CD4-positive, alpha-beta T cell (primary cell): ENCODE data around the gene APOB. TPM values are rescaled to one million over a fixed set of nuclear protein-coding genes. Genes with fewer than 3 reads are reported as not detected.

Source experiments
- ATAC-seq: fragments of 200-7000 bp; cut with Tn5 transposase; one replicate; pipeline ENCODE4 v1.10.0; 2022; ENCODE audit warnings: mild to moderate bottlenecking; ENCODE audit not compliant: poor library complexity
- CTCF ChIA-PET: fragments of 350-600 bp; sonication (Branson Sonifier 250); formaldehyde crosslinking; loops from one replicate; lab custom pipeline; 2021; ENCODE audit warnings: antibody characterized with exemption, inconsistent platforms; lab: Charles Lee
- POLR2A ChIA-PET: fragments of 350-600 bp; sonication (Branson Sonifier 250); formaldehyde crosslinking; loops from one replicate; lab custom pipeline; 2021; ENCODE audit warnings: antibody characterized with exemption, inconsistent platforms; lab: Charles Lee
- DNase-seq, 14 experiments: peaks; one replicate each; pipeline ENCODE4 v3.0.0-alpha.2; 2013 to 2020; ENCODE audit warnings: mixed read lengths in 2 of 14
- H3K27ac ChIP-seq, 2 donors: one replicate each; pipeline versions ENCODE4 v1.5.1 to v1.7.0; 2013; ENCODE audit warnings: low read length in 2 of 2, low read depth in 1 of 2, mild to moderate bottlenecking in 1 of 2
- H3K27me3 ChIP-seq, 2 experiments: 1 replicate in 1 of 2; 2 replicates in 1 of 2; pipeline versions ENCODE4 v1.6.1 to v1.7.0; 2013; ENCODE audit warnings: low read length in 2 of 2, control low read depth in 1 of 2, mild to moderate bottlenecking in 1 of 2, moderate library complexity in 1 of 2; ENCODE audit not compliant: insufficient read depth in 2 of 2, control insufficient read depth in 1 of 2
- H3K36me3 ChIP-seq: one replicate; pipeline ENCODE4 v1.6.1; 2013; ENCODE audit warnings: low read length, control low read depth; ENCODE audit not compliant: insufficient read depth
- H3K4me1 ChIP-seq: one replicate; pipeline ENCODE4 v1.6.1; 2013; ENCODE audit warnings: low read length, control low read depth; ENCODE audit not compliant: insufficient read depth
- H3K4me3 ChIP-seq: one replicate; pipeline ENCODE4 v1.5.1; 2013; ENCODE audit warnings: mild to moderate bottlenecking, low read length, moderate library complexity
- H3K9me3 ChIP-seq, 2 experiments: 1 replicate in 1 of 2; 2 replicates in 1 of 2; pipeline versions ENCODE4 v1.6.1 to v1.7.0; 2013; ENCODE audit warnings: low read length in 2 of 2, mild to moderate bottlenecking in 2 of 2, control low read depth in 1 of 2, moderate library complexity in 1 of 2; ENCODE audit not compliant: control insufficient read depth in 1 of 2, insufficient read depth in 1 of 2
- H3K27ac Mint-ChIP-seq: one replicate; pipeline ENCODE4 v1.8.0; 2020; ENCODE audit warnings: mixed read lengths
- H3K27me3 Mint-ChIP-seq: one replicate; pipeline ENCODE4 v1.8.0; 2021; ENCODE audit warnings: mixed read lengths
- H3K36me3 Mint-ChIP-seq: one replicate; pipeline ENCODE4 v1.8.0; 2021; ENCODE audit warnings: low read depth, mixed read lengths
- H3K4me1 Mint-ChIP-seq: one replicate; pipeline ENCODE4 v1.8.0; 2021; ENCODE audit warnings: low read depth, mixed read lengths
- H3K4me3 Mint-ChIP-seq: one replicate; pipeline ENCODE4 v1.8.0; 2020; ENCODE audit warnings: mild to moderate bottlenecking, mixed read lengths
- H3K9me3 Mint-ChIP-seq: one replicate; pipeline ENCODE4 v1.8.0; 2020; ENCODE audit warnings: mixed read lengths
- intact Hi-C, 2 experiments: fragments of 100-400 bp; cut with DNase I in 1 of 2; cut with micrococcal nuclease in 1 of 2; formaldehyde crosslinking; loops; one replicate each; pipeline versions ENCODE4 v1.15.1 to v1.9.0; 2023 to 2025; cut with DNase I, micrococcal nuclease
- total RNA-seq, 174 experiments: library from RNA in 2 of 174; stranded (reverse) in 2 of 174; gene quantifications; one replicate each; pipeline ENCODE4 v1.2.3 and lab custom pipeline; 2021 to 2026
- TF ChIP-seq, protein P1 (sequence below): fragments of 200-600 bp; IDR thresholded peaks from one replicate; pipeline ENCODE4 v1.8.0; 2022; ENCODE audit warnings: antibody characterized with exemption, mild to moderate bottlenecking

Gene APOB
- total RNA-seq, 2 experiments from 2014 or later = not detected

DNA sequence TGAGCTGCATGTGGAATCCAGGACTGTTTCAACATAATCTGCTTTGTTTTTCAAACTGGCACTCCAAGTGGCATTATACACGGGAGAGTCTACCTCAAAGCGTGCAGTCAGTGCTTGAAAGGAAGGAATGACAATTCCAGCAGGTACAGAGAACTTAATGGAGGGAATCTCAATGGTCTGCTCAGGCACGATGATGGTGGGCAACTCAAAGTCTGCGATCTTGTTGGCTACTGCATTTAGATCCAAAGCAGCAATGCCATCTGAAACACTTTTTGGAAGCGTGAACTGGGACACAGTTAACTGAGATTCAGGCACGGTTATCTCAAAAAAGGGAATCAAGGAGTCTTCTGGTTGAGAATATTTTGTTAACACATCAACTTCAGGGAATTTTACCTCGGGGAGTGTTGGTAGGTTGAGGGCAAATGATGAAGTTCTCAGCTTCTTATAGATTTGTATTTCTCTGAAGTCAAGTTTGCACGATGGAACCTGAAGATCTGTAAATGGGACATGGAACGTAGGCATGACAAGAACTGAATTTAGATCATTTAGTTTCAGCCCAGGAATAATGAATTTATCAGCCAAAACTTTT, 38.7 kb downstream of the APOB start:
- TF ChIP-seq, protein P1, sequence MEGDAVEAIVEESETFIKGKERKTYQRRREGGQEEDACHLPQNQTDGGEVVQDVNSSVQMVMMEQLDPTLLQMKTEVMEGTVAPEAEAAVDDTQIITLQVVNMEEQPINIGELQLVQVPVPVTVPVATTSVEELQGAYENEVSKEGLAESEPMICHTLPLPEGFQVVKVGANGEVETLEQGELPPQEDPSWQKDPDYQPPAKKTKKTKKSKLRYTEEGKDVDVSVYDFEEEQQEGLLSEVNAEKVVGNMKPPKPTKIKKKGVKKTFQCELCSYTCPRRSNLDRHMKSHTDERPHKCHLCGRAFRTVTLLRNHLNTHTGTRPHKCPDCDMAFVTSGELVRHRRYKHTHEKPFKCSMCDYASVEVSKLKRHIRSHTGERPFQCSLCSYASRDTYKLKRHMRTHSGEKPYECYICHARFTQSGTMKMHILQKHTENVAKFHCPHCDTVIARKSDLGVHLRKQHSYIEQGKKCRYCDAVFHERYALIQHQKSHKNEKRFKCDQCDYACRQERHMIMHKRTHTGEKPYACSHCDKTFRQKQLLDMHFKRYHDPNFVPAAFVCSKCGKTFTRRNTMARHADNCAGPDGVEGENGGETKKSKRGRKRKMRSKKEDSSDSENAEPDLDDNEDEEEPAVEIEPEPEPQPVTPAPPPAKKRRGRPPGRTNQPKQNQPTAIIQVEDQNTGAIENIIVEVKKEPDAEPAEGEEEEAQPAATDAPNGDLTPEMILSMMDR = no peak
- Mint-ChIP-seq H3K27me3 (peaks cover 6% of the 10 kb centered on the region), H3K27ac (no peak overlapping the region), H3K9me3 (no peaks in the 10 kb centered on the region), H3K4me3 (no peak overlapping the region), H3K36me3 (no peaks in the 10 kb centered on the region), H3K4me1 (no peaks in the 10 kb centered on the region)
- no peaks in the 10 kb centered on the region for H3K36me3 ChIP-seq
- H3K4me3 ChIP-seq = no peak overlapping the region
- H3K4me1 ChIP-seq = no peaks in the 10 kb centered on the region
- no peak overlapping the region for H3K27ac ChIP-seq
- CTCF ChIA-PET = no interaction called here
- ATAC-seq (no peak), DNase-seq (no peak)
- H3K27me3 ChIP-seq = no peaks in the 10 kb centered on the region
- POLR2A ChIA-PET = no interaction called here
- intact Hi-C loops = no loop called here
- H3K9me3 ChIP-seq = no peaks in the 10 kb centered on the region

DNA sequence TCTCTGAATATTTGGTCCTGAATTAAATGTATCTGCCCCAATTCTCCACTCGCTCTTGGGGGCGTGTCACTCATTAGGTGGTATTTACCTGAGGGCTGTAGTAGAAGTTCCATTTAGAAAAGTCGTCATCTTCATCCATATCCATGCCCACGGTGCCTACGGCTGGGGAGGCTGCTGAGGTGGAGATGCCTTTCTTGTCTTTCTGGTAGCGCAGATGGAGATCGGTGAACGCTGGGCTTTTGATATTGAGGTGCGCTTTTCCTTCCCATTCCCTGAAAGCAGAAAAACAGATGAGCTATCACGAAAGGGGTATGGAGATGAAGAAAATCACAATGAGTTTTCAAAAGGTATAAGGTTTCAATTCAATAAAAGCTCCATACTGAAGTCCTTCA, 39.7 kb downstream of the APOB start:
- Mint-ChIP-seq H3K4me3 (no peak overlapping the region), H3K36me3 (no peaks in the 10 kb centered on the region), H3K4me1 (no peaks in the 10 kb centered on the region), H3K27me3 (peaks cover 6% of the 10 kb centered on the region), H3K9me3 (no peaks in the 10 kb centered on the region), H3K27ac (no peak overlapping the region)
- TF ChIP-seq, protein P1 = no peak
- no peak for DNase-seq
- ChIA-PET POLR2A (no interaction called here), CTCF (no interaction called here)
- Histone ChIP-seq H3K4me3 (no peak overlapping the region), H3K4me1 (no peaks in the 10 kb centered on the region), H3K27ac (no peak overlapping the region), H3K36me3 (no peaks in the 10 kb centered on the region), H3K9me3 (no peaks in the 10 kb centered on the region), H3K27me3 (no peaks in the 10 kb centered on the region)
- no peak for ATAC-seq
- intact Hi-C loops = no loop called here

DNA sequence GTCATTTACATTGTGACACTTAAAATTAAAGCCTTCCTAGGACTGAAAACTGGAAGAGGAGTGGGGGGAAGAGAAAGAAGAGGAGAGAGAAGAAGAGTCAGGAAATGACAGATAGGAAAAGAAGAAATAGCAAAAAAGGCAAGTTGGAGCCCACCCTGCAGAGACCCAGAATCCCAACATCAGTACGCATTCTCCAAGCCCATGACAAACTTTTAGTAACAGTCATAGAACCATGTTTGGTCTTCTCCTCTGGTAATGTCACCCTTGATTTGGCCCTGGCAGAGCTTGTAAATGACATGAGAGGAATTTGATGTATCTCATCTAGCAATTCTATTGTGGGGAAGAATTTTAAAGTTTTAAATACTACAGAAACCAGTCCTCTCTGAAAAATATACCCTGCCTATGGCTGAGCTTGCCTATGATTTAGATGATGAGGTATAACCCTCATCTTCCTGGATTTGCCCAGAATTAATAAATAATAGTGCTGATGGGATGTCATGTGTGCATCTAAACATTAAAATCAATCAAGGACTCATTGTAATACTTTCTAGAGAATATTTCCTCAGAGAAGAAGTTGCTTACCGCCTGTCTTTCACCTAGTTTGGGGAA, 40.2 kb downstream of the APOB start:
- no peak overlapping the region for H3K27ac ChIP-seq
- no peaks in the 10 kb centered on the region for H3K36me3 ChIP-seq
- no peak for DNase-seq
- Mint-ChIP-seq H3K4me1 (no peaks in the 10 kb centered on the region), H3K4me3 (no peak overlapping the region), H3K9me3 (no peaks in the 10 kb centered on the region), H3K36me3 (no peaks in the 10 kb centered on the region), H3K27ac (no peak overlapping the region), H3K27me3 (peaks cover 5% of the 10 kb centered on the region)
- ChIA-PET CTCF (no interaction called here), POLR2A (no interaction called here)
- intact Hi-C loops = no loop called here
- H3K9me3 ChIP-seq = no peaks in the 10 kb centered on the region
- H3K4me1 ChIP-seq = no peaks in the 10 kb centered on the region
- ATAC-seq = no peak
- H3K27me3 ChIP-seq = no peaks in the 10 kb centered on the region
- TF ChIP-seq, protein P1 = no peak
- H3K4me3 ChIP-seq = no peak overlapping the region
